BJ (cell line): ENCODE measurements around the gene C4orf51. TPM values are rescaled to one million over a fixed set of nuclear protein-coding genes. Genes with fewer than 3 reads are reported as not detected.

ENCODE experiments used
- CTCF ChIA-PET: fragments of 350-600 bp; formaldehyde crosslinking; extraction: SDS; loops from one replicate; lab custom pipeline; 2021; ENCODE audit warnings: antibody characterized with exemption, inconsistent platforms; lab: Yijun Ruan, JAX
- POLR2A ChIA-PET: fragments of 300-600 bp; sonication (Branson Sonifier 250); formaldehyde crosslinking; extraction: SDS; loops from one replicate; lab custom pipeline; 2021; ENCODE audit warnings: antibody characterized with exemption; lab: Charles Lee
- DNase-seq: peaks from one replicate; pipeline ENCODE4 v3.0.0-alpha.2; 2011; ENCODE audit warnings: low read depth
- H3K27me3 ChIP-seq: 2 replicates; pipeline ENCODE4 v1.6.0; 2011; ENCODE audit warnings: low read length; ENCODE audit not compliant: control insufficient read depth, insufficient read depth
- H3K36me3 ChIP-seq: 2 replicates; pipeline ENCODE4 v1.5.1; 2011; ENCODE audit warnings: low read length; ENCODE audit not compliant: control insufficient read depth, insufficient read depth
- H3K4me3 ChIP-seq: 2 replicates; pipeline ENCODE4 v1.5.1; 2011; ENCODE audit warnings: low read depth, mild to moderate bottlenecking, control low read depth, low read length
- polyA plus RNA-seq: library from polyadenylated mRNA; depleted of rRNA; stranded (reverse); fragments of >200 nt; gene quantifications from 2 replicates; pipeline ENCODE4 v1.2.3, GENCODE V29; 2011
- TF ChIP-seq, protein P1 (sequence below): IDR thresholded peaks from 2 replicates; pipeline ENCODE4 v1.5.1; 2011; ENCODE audit warnings: low read depth, mild to moderate bottlenecking, control low read depth, inconsistent platforms, low read length, moderate library complexity; ENCODE audit not compliant: insufficient read depth

C4orf51 gene
- polyA plus RNA-seq, 1 experiment = not detected

DNA sequence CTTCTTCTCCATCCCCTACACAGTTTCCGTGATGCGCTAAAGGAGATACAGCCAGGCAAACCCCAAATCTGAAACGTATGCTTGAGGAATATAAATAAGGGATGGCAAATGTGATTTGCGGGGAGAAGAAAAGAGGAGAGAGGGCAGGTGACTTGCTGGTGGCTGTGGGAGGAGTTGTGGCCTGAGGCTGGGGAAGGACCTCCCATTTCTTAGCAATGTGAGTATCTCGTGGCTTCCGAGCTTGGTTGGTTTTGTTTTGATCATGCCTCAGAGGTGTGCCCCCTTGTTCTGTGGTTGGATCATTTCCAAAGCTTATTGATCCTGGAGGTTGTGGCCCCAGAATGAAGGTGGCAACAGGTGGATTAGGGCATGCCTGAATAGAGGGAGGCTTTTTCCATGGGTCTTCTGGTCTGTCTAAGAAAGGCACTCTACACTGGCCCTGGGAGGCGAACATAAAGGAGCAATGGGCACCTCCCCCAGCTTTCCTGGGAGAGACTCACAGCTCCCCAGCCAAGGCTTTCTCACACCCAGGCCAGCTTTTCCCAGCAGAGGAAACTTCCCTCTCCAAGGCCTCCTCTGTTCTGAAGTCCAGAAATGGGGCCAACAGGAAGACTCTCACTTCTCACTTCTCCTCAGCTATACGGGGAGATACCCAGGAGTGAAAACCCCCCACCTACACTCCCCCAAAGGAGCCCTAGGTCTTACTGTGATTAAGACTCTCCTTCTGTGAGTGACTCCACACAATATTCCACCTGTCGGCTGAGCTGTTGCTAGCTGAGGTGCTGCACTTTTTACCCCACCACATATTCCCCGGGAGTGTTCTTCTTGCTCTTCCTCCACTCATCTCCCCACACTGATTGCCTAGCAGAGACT lies 40.0 kb downstream of the C4orf51 start:
- no peaks in the 10 kb centered on the region for H3K27me3 ChIP-seq
- DNase-seq = no peak
- H3K36me3 ChIP-seq = no peaks in the 10 kb centered on the region
- TF ChIP-seq, protein P1, sequence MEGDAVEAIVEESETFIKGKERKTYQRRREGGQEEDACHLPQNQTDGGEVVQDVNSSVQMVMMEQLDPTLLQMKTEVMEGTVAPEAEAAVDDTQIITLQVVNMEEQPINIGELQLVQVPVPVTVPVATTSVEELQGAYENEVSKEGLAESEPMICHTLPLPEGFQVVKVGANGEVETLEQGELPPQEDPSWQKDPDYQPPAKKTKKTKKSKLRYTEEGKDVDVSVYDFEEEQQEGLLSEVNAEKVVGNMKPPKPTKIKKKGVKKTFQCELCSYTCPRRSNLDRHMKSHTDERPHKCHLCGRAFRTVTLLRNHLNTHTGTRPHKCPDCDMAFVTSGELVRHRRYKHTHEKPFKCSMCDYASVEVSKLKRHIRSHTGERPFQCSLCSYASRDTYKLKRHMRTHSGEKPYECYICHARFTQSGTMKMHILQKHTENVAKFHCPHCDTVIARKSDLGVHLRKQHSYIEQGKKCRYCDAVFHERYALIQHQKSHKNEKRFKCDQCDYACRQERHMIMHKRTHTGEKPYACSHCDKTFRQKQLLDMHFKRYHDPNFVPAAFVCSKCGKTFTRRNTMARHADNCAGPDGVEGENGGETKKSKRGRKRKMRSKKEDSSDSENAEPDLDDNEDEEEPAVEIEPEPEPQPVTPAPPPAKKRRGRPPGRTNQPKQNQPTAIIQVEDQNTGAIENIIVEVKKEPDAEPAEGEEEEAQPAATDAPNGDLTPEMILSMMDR = no peak
- POLR2A ChIA-PET = interaction anchor here (0.6 kb wide), 1 partner anchor 13 kb away, joined by 3 read pairs; no protein-coding TSS in a partner anchor
- CTCF ChIA-PET = interaction anchor here (1.0 kb wide), 1 partner anchor 12 kb away, joined by 3 read pairs; no protein-coding TSS in a partner anchor
- no peak overlapping the region for H3K4me3 ChIP-seq

DNA sequence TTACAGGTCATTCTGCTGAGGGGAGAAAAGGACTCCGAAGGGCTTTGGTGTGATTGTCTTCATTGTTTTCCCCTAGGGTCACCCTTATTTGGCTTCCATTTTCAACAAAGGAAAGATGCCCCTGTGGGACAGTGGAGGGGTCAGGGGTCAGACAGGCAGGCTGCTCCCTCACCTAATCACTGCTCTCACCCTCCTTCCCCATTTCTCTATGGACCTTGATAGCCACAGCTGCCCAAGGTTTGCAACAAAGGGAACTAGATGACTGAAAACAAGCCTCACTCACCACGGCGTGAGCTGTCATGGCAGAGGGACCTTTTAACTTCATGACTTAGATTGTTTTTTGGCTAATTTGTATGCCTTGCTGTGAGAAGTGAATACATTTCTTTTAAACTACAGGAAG lies 40.7 kb downstream of the C4orf51 start:
- Histone ChIP-seq H3K36me3 (no peaks in the 10 kb centered on the region), H3K4me3 (no peak overlapping the region), H3K27me3 (no peaks in the 10 kb centered on the region)
- no peak for DNase-seq
- ChIA-PET CTCF (no interaction called here), POLR2A (interaction anchor here (0.6 kb wide), 1 partner anchor 12 kb away, joined by 3 read pairs; no protein-coding TSS in a partner anchor)
- TF ChIP-seq, protein P1 = no peak

DNA sequence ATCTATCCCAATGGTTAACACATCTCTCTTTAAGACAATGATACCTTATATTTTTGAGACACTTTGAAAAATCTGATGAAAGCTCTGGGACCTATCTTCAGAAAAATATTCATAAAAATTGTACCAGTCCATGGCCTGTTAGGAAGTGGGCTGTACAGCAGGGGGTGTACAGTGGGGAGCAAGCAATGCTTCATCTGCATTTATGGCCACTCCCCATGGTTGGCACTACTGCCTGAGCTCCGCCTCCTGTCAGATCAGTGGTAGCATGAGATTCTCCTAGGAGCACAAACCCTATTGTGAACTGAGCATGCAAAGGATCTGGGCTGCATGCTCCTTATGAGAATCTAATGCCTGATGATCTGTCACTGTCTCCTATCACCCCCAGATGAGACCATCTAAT lies 42.6 kb downstream of the C4orf51 start:
- DNase-seq = no peak
- POLR2A ChIA-PET = no interaction called here
- CTCF ChIA-PET = no interaction called here

DNA sequence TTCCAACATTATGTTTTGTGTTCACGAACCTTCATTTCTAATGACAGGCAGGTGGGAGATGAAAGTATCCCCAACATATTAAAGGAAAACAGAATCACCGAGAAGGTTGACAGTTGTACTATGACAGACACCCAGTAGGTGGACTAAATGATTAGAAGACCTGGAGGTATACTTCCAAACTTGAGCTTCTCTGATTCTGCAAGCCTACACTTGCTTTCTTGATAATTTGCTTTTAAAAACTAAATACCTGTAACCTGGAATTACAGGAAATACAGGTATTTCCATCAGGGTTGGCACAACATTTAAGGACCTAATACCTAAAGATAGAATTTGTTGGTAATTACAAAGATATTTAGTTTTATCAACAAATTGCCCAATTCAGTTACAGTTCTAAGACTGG lies 43.4 kb downstream of the C4orf51 start:
- no peaks in the 10 kb centered on the region; the same call in 1 of the 2 replicates for H3K36me3 ChIP-seq
- H3K27me3 ChIP-seq = no peaks in the 10 kb centered on the region
- ChIA-PET POLR2A (no interaction called here), CTCF (no interaction called here)
- TF ChIP-seq, protein P1 = no peak
- no peak for DNase-seq
- no peak overlapping the region for H3K4me3 ChIP-seq

More for the DNA sequence above, 42.6 kb downstream of the C4orf51 start:
- Histone ChIP-seq H3K27me3 (no peaks in the 10 kb centered on the region), H3K36me3 (no peaks in the 10 kb centered on the region; the same call in 1 of the 2 replicates), H3K4me3 (no peak overlapping the region)
- TF ChIP-seq, protein P1 = no peak

DNA sequence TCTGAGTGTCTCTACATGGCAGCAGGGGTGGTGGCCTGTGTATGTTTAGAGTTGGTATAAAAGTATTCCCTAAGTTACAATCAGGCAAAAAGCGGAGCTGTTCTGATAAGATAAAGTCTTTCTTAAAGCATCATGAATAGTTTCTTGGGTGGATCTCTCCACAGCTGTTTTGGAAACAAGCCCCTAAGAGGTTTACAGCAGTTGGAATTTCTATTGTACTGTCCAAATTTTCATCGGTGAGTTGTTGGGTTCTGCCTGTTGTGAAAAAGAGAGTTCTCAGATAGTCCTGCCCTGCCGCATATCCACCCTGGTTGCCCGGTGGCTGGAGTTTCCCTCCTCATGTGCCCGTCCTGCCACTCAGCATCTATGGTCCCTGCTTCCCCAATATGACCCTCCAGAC lies 50.1 kb downstream of the C4orf51 start:
- no peak for DNase-seq
- Histone ChIP-seq H3K27me3 (no peaks in the 10 kb centered on the region), H3K4me3 (no peak overlapping the region), H3K36me3 (no peaks in the 10 kb centered on the region; the same call in 1 of the 2 replicates)
- TF ChIP-seq, protein P1 = no peak
- POLR2A ChIA-PET = no interaction called here
- CTCF ChIA-PET = no interaction called here
